Sciatic nerve (tissue), 2 donors: ENCODE data around the gene NFIB. TPM values are rescaled to one million over a fixed set of nuclear protein-coding genes. Genes with fewer than 3 reads are reported as not detected.

Experiments
- ATAC-seq: fragments of 200-7000 bp; cut with Tn5 transposase; one replicate; pipeline ENCODE4 v1.9.1; 2020; ENCODE audit warnings: mild to moderate bottlenecking, moderate library complexity
- DNase-seq: peaks from one replicate; pipeline ENCODE4 v3.0.0-alpha.2; 2020; ENCODE audit warnings: low spot score
- intact Hi-C: fragments of 100-400 bp; cut with DNase I; formaldehyde crosslinking; loops from one replicate; pipeline ENCODE4 v1.14.2; 2022
- total RNA-seq: library from RNA; stranded (reverse); fragmentation: NEBNext Ultra II Directional; extraction: Animal tissue kit (Norgen Biotek cat#: 25700); gene quantifications from one replicate; pipeline ENCODE4 v1.2.1, GENCODE V29; 2021
- donor health status: DM: no; HTN: no; CAD: no.
- donor health status: DM: no; HTN: no; CAD: no.

The NFIB gene
- total RNA-seq, 1 donor from 2014 or later: 137 TPM

DNA sequence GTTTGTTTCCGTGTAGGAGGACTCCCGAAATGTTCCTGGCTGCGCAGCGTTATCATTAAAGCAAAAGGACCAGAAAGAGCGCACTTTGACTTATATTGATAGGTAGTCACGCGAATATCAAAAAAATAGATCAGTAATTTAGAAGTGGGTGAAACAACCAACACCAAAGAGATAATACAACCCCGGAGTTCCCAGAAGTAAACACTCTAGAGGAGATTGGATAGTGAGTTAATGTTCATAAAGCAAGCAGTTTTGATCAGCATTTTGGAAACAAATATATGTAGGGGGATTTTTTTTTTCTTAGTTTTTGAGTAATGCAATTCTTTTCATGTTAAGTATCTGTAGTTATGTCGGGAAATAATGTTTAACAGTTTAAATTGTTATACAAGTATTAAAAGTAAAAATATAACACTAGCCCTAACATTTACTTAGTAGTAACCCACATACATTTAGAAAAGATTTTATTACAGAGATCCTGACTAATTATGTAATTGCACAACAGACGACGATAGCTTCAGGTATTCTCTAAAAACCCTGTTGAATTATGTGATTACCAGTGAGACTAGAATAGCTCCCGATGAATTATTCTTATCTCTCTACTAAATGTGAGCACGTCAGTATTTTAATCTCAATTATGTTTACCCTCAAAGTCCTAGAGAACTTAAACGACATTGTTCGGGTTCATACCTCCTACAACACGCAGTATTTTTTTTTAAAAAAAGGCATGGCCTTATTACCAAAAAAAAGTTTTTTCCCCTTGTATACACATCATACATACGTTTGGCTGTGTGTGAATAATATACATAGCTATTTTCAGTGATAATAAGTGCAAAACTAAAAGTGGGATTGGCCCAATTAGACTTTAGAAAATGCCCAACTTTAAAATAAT, 9.4 kb upstream of the NFIB start:
- intact Hi-C loops: no loop called here
- DNase-seq (no peak), ATAC-seq (peak; percentile 1)

DNA sequence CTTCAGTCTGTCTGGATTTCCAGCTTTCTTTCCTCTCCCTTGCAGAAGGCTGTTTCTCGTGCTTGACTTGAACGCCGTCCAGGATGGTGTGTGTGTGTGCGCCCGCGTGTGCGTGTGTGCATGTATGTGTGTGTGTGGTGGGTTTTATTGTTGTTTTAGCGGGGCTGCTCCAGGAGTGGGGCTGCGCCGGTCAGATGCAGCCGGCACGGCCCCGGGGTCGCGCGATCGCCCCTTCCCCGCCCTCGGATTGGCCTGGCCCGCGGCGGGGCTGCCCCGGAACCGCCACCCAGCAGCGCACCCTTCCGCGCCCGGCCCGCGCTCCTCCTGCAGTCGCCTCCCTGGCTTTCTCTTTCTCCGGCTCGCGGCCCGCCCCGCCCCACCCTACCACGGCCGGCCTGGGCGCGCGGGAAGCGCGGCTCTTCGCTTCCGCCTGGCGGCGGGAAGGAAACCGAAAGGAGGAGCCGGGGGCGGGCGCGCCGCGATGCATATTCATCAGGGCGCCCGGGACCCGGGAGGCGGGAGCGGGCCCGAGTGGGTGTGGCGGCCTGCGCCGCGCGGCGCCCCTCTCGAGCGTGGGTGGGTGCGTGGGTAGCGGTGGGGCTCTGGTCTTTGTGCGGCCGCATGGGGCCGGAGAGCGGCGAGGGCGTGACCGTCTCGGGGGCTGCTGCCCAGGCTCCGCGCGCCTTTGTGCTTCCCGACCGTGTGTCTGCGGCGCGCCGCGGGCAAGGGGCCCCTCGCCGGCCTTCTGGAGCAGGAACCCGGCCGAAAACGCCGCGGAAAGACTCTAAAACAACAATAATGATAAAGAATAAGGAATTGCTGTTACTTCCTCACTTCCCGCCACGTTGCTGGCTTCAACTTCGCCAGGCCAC, 8.5 kb upstream of the NFIB start:
- DNase-seq: peak; percentile 96
- peak; percentile 91 for ATAC-seq
- intact Hi-C loops: no loop called here

GRCh38 chr9:14321517-14322130, 7.7 kb upstream of the NFIB start:
- ATAC-seq (no peak), DNase-seq (no peak)
- intact Hi-C loops: no loop called here

- no peak for DNase-seq
- ATAC-seq: no peak
- intact Hi-C loops: no loop called here
Observed at GRCh38 chr9:14320271-14321181, 6.6 kb upstream of the NFIB start.

GRCh38 chr9:14318934-14319580, 5.1 kb upstream of the NFIB start:
- intact Hi-C loops: no loop called here
- DNase-seq (no peak), ATAC-seq (no peak)

DNA sequence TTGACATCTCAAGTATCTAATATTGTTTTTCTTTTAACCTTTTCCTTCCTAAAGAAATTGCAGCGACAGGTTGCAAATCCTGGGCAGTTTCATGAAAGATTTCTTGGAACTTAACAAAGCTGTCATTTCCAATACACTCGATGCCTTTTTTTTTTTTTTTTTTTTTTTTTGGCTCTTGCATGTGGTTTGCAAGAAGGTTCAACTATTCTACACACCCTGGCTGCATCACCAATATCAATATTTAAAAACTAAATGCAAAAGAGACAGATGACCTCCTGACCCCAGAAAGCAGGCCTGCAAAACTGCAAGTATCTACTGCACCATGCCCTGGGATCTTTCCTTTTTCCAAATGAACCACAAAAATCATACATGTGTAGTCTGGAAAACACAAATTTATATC, 4.4 kb upstream of the NFIB start:
- intact Hi-C loops: no loop called here
- DNase-seq: no peak
- ATAC-seq: no peak

- intact Hi-C loops: no loop called here
- DNase-seq: no peak
- no peak for ATAC-seq
Observed at GRCh38 chr9:14317667-14318320, 3.9 kb upstream of the NFIB start.

GRCh38 chr9:14316602-14317300, 2.8 kb upstream of the NFIB start:
- intact Hi-C loops: no loop called here
- ATAC-seq (no peak), DNase-seq (no peak)

DNA sequence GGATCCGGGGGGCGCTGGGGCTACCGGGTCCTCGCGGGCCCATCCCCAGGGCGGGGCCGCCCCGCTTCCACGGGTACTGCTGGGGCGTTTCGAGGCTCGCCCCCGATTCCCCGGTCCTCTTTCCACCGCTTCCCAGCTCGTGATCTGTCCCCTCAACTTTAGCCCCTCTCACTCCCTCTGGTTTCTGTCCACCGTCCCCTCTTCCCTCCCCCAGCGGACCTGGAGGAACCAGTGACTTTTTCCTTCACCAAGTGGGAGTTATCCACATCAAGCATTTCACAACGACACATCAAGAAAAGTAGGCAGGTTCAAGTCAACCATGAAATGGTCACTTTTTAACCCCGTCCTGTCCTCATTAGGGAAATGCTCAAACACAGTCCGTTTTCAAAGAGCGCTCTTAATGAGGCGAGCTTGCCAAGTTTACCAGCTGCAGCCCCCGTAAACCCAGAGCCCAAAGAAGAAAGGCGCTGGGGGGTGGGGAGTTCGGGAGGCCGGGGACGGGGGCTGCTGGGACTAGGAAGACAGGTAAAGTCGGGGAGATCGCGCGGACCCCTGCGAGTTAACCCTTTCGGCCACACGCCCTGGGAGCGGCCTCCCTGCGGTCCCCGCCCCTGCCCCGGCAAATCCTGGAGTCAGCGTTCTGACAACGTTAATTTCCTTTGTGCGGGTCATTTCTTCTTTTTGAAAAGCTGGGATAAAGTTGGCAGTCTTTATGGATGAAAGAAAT, 2.1 kb upstream of the NFIB start:
- DNase-seq (peak; percentile 70), ATAC-seq (peak; percentile 3)
- intact Hi-C loops: no loop called here

DNA sequence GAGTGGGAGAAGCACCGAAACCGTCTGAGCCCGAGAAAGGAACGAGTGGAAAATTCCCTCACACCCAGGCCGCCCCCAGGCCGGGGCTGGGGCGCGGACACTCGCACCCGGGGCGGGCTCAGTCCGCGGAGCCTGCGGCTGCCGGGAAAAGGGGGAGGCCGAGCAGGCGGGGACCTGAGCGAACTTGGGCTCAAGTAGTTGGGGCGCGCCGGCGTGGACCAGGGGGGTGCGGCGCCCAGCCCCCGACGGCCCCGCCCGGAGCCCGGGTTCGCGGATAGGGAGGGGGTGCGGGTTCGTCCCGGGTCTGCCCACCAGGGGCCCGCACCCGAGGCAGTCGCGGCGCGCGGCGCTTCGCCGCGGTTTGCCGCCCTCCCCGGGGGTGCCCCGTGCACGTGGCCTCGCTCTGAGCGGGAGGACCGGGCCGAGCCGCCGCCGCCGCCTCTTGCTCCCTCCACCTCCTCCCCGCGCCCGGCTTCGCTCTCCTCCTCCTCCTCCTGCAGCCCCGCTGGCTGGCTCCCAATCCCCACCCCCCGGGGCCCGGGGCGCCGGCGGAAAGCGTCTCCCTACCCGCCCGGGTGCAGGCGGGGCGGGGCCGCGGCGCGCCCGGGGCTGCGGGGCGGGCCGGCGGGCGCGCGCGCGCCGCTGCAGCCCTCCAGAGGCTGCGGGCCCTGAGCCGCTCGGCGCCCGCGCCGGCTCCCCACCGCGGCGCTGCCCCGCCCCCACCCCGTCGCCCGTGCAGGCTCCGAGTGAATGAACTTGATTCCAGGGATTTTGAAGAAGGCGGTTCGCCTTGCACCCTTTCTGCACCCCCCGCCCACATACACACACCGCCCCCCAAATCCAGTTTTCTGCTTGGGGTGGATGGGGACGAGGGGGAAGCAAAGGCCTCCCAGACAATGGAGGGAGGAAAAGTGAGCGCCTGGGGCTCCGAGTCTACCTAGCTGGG, 1.3 kb upstream of the NFIB start:
- DNase-seq: peak; percentile 97
- ATAC-seq: peak; percentile 79
- intact Hi-C loops: no loop called here

GRCh38 chr9:14314424-14314928, 535 bp upstream of the NFIB start:
- ATAC-seq (peak; percentile 73), DNase-seq (peak; percentile 78)
- intact Hi-C loops: no loop called here

DNA sequence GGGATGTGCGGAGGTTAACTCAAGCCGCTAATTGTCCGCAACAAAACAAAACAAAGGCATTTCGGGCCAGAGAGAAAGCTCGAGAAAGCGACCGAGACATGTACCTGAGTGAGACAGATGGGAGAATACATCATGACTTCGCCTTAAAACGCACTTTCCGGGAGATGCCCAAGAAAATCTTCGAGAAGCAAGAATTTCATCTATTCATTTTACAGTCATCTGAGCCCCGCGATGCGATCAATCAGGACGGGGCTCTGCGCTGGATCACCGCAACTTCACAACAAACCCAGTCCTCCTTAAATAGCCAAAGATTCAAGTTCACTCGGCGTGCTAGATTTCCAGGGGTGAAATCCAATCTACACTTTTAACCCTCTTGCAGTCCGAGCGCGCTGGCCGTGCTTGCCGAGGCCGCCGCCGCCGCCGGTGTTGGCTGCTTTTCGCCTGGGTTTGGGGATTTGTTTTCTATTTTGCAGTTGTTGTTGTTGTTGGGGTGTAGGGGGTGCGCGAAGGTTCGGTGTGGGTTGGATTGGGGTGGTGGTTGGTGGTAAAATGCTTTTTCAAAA, 482 bp downstream of the NFIB start:
- intact Hi-C loops: no loop called here
- DNase-seq (no peak), ATAC-seq (no peak)

- no peak for ATAC-seq
- DNase-seq: no peak
- intact Hi-C loops: no loop called here
Observed at GRCh38 chr9:14312719-14313377, 1.1 kb downstream of the NFIB start.

DNA sequence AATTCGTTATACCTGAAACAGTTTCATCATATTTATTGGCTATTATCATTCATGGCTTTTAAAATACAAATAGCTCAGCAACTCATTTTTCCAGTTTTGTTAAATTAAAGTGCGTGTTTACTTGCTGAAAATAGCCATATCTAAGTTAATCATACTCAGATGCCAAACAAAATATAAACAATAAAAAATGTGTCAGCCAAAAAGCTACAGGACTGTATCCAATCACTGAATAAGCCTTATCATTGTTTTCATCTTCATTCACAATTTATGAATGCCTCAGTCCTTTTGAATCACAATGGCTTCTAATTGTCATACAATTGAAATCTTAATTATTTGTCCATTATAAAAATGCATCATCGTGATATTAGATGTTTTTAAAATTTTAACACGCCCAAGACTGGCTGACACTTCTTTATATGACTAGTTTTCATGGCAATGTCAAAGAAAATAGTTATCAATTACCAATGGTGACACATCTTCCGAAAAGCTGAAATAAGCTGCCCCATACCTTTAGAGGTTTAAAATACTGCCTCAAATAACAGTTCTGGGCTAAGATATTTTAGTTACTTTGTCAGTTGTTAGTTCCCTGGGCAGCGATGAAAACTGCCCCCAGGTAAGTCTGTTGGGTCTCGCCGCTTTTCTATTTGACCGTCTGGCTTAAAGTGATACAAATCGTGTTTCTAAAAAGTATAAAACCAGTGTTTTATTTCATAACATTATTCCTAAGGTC, 1.8 kb downstream of the NFIB start:
- DNase-seq (no peak), ATAC-seq (no peak)
- intact Hi-C loops: no loop called here
